H1 (cell line): Measurements from ENCODE around the gene COPS6. TPM values are rescaled to one million over a fixed set of nuclear protein-coding genes. Genes with fewer than 3 reads are reported as not detected.

Experiments used
- ATF3 ChIP-seq: IDR thresholded peaks from 2 replicates; pipeline ENCODE4 v1.6.1; 2011; ENCODE audit warnings: low read depth, mild to moderate bottlenecking, low read length; ENCODE audit not compliant: insufficient read depth
- BCL11A ChIP-seq, 2 experiments: IDR thresholded peaks; one replicate each; pipeline ENCODE4 v1.6.1; 2011; ENCODE audit warnings: low read depth in 2 of 2, low read length in 2 of 2, mild to moderate bottlenecking in 2 of 2
- CHD1 ChIP-seq: IDR thresholded peaks from 2 replicates; pipeline ENCODE4 v1.6.1; 2012; ENCODE audit warnings: low read depth, low read length, improper control_type of control experiment
- CHD2 ChIP-seq: IDR thresholded peaks from 2 replicates; pipeline ENCODE4 v1.6.1; 2012; ENCODE audit warnings: low read length, improper control_type of control experiment
- CTBP2 ChIP-seq: IDR thresholded peaks from 2 replicates; pipeline ENCODE4 v1.7.0; 2011; ENCODE audit warnings: borderline replicate concordance, mild to moderate bottlenecking, moderate library complexity, mixed read lengths, low read length; ENCODE audit not compliant: insufficient read depth, insufficient read length
- E2F6 ChIP-seq: IDR thresholded peaks from 2 replicates; pipeline ENCODE4 v1.6.1; 2012; ENCODE audit warnings: inconsistent platforms
- EZH2 ChIP-seq: fragments of 200-600 bp; sonication (generic); IDR thresholded peaks from 2 replicates; pipeline ENCODE4 v1.7.1; 2012; ENCODE audit warnings: low read depth, mild to moderate bottlenecking, moderate library complexity, low read length, inconsistent platforms; ENCODE audit not compliant: severe bottlenecking
- KDM4A ChIP-seq: IDR thresholded peaks from one replicate; pipeline ENCODE4 v1.7.1; 2012; ENCODE audit warnings: low read depth, mild to moderate bottlenecking, moderate library complexity, low read length, inconsistent platforms; ENCODE audit not compliant: severe bottlenecking
- MAFK ChIP-seq: IDR thresholded peaks from 2 replicates; pipeline ENCODE4 v1.6.1; 2012; ENCODE audit warnings: low read depth, mild to moderate bottlenecking, improper control_type of control experiment, low read length
- NANOG ChIP-seq: IDR thresholded peaks from 2 replicates; pipeline ENCODE4 v1.6.1; 2011; ENCODE audit warnings: low read length, low read depth, mild to moderate bottlenecking, inconsistent platforms; ENCODE audit not compliant: insufficient read depth, poor library complexity, severe bottlenecking
- PHF8 ChIP-seq: fragments of 200-600 bp; sonication (generic); conservative IDR thresholded peaks from 2 replicates; pipeline ENCODE4 v1.7.1; 2012; ENCODE audit warnings: low read depth, mild to moderate bottlenecking, inconsistent platforms, low read length, moderate library complexity
- POLR2A ChIP-seq, 2 experiments: IDR thresholded peaks; 1 replicate in 1 of 2; 2 replicates in 1 of 2; pipeline ENCODE4 v1.6.1; 2011; ENCODE audit warnings: low read depth in 2 of 2, low read length in 2 of 2, mild to moderate bottlenecking in 2 of 2; ENCODE audit errors: control extremely low read depth in 1 of 2
- RXRA ChIP-seq: IDR thresholded peaks from 2 replicates; pipeline ENCODE4 v1.6.1; 2011; ENCODE audit warnings: low read depth, mild to moderate bottlenecking, low read length, moderate library complexity; ENCODE audit not compliant: insufficient read depth
- SIN3A ChIP-seq, 2 experiments: IDR thresholded peaks in 1 of 2; conservative IDR thresholded peaks in 1 of 2; 2 replicates each; pipeline ENCODE4 v1.6.1; 2011 to 2012; ENCODE audit warnings: low read length in 2 of 2, improper control_type of control experiment in 1 of 2, low read depth in 1 of 2, mild to moderate bottlenecking in 1 of 2
- SIX5 ChIP-seq: IDR thresholded peaks from 2 replicates; pipeline ENCODE4 v1.6.1; 2011; ENCODE audit warnings: mild to moderate bottlenecking, low read depth, low read length
- SP1 ChIP-seq: IDR thresholded peaks from 2 replicates; pipeline ENCODE4 v1.6.1; 2011; ENCODE audit warnings: low read depth, low read length
- SRF ChIP-seq: IDR thresholded peaks from 2 replicates; pipeline ENCODE4 v1.6.1; 2011; ENCODE audit warnings: mild to moderate bottlenecking, low read depth, low read length, moderate library complexity
- TAF7 ChIP-seq: optimal IDR thresholded peaks from 2 replicates; pipeline ENCODE3; 2011; ENCODE audit warnings: low read depth, mild to moderate bottlenecking, inconsistent platforms, low read length, moderate library complexity, borderline replicate concordance
- polyA plus RNA-seq, 7 experiments: library from polyadenylated mRNA; depleted of rRNA in 3 of 7; stranded (reverse) in 5 of 7; unstranded in 2 of 7; fragments of >200 nt in 5 of 7; fragments of 200-250 nt in 2 of 7; gene quantifications; 1 replicate in 5 of 7; 2 replicates in 1 of 7; 4 replicates in 1 of 7; pipeline versions ENCODE4 v1.2.1 to v1.2.3, GENCODE V29; 2011 to 2013; ENCODE audit warnings: missing spikeins in 2 of 7, mixed read lengths in 2 of 7
- total RNA-seq: library from RNA; stranded (reverse); fragmentation: NEBNext Ultra II Directional; extraction: Animal tissue kit (Norgen Biotek cat#: 25700); gene quantifications from 2 replicates; pipeline ENCODE4 v1.2.1, GENCODE V29; 2021
- TF ChIP-seq, protein P1 (sequence below): IDR thresholded peaks from 2 replicates; pipeline ENCODE4 v1.6.1; 2012; ENCODE audit warnings: low read length, inconsistent platforms
- TF ChIP-seq, protein P2 (sequence below): IDR thresholded peaks from 2 replicates; pipeline ENCODE4 v1.6.1; 2012; ENCODE audit warnings: inconsistent platforms

Gene COPS6
- total and polyA plus RNA-seq, 2 of the 8 experiments (the other 6 are each of a cell fraction or from before 2014, with no cell fraction given): 127 to 225 TPM

DNA sequence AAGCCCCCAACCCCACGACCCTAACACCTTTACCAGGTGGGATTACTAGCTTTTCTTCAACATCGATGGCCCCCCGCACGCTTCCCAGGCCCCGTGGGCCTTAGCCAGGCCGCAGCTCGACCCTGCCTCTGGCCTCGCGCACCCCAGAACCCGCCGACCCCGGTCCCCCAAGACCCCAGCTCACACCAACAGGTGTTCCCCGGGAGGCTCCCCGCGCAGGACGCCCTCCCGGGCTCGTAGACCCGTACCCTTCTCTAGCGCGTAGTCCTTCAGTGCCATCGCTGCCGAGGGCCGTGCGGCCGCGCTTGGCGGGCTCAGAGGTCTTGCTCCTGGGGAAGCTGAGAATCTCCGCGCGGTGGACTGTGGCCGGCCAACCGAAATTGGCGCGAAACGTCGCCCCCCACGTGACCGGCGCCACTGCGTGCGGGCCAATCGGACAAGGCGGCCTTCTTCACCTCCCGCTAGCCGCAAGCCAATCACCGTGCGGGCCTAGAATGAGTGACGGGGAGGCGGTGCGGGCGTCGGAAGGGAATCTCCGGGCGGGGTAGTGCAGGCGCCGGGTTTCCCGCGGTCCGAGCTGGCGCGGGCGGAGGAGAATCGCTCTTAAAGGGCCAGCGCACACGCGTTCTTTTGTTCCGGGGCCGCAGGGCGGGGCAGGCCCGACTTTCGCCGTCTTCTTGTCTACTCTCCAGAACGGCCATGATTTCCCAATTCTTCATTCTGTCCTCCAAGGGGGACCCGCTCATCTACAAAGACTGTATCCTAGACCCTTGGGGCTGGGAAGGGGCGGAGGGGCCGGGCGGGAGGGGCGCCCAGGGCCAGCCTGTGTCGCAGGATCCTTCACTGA lies 12.5 kb downstream of the COPS6 start, which contains the start of the genes AP4M1 and MCM7 (continued):
- TF ChIP-seq, protein P1, sequence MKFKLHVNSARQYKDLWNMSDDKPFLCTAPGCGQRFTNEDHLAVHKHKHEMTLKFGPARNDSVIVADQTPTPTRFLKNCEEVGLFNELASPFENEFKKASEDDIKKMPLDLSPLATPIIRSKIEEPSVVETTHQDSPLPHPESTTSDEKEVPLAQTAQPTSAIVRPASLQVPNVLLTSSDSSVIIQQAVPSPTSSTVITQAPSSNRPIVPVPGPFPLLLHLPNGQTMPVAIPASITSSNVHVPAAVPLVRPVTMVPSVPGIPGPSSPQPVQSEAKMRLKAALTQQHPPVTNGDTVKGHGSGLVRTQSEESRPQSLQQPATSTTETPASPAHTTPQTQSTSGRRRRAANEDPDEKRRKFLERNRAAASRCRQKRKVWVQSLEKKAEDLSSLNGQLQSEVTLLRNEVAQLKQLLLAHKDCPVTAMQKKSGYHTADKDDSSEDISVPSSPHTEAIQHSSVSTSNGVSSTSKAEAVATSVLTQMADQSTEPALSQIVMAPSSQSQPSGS: 0 out of 2 replicates have a peak, but pooled peaks have one; percentile 23
- TF ChIP-seq MAFK (no peak), TAF7 (peak; percentile 95), ATF3 (peak; percentile 83), POLR2A (IDR thresholded peaks at IDR 0.05; ENCODE audit: control extremely low read depth in 1 of 2, low read depth in 2 of 2, low read length in 2 of 2) (peak in 1 of 2 experiments; percentile 77; a peak in 2 of 3 replicates), CTBP2 (no peak), CHD2 (peak; percentile 62), CHD1 (peak; percentile 74; the same call in 1 of the 2 replicates), BCL11A (IDR thresholded peaks at IDR 0.05; ENCODE audit: low read depth in 2 of 2, low read length in 2 of 2) (no peak), SIX5 (no peak), EZH2 (no peak), SIN3A (conservative IDR thresholded peaks at IDR 0.05 in 1 of 2, IDR thresholded peaks at IDR 0.05 in 1 of 2; ENCODE audit: low read depth in 1 of 2, low read length in 2 of 2) (peak; percentile 4 to 30; a peak in 1 of 4 replicates), SRF (no peak), RXRA (no peak), PHF8 (peak; percentile 87), NANOG (no peak), E2F6 (peak; percentile 96), SP1 (peak; percentile 81), KDM4A (no peak)
- TF ChIP-seq, protein P2, sequence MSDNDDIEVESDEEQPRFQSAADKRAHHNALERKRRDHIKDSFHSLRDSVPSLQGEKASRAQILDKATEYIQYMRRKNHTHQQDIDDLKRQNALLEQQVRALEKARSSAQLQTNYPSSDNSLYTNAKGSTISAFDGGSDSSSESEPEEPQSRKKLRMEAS: peak; percentile 96
